ENCODE measurements around the gene ITIH5.

The ITIH5 gene

DNA sequence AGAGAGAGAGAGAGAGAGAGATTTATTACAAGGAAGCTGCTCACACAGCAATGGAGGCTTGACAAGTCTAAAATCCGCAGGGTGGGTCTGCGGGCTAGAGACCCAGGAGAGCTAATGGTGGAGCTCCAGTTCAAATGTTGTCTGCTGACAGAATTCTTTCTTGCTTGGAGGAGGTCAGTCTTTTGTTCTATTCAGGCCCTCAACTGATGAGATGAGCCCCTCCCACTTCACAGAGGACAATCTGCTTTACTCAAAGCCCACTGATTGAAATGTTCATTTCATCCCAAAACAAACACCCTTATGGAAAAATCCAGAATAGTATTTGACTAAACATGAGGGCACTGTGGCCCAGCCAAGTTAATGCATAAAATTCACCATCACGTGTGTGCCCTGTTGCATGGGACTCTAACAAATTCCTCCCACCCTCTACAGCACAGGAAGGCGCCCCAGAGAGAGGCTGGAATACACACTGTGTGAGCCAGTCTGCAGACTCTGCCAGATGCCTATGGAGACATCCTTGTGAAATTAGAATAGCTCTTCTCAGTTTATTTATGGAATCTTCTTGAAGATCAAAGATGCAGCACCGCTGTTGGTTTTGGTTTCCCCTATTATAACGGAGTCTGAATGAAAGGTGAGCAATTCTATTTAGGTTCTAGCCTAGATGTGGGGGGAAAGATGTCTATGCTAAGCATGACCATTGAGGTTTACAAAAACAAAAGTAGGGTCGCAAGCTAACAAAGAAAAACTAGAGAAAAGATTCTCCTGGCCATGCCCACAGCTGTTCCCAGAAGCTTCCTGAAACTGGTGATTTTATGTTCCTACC, 132.9 kb downstream of the ITIH5 start:
- H3K36me3 Mint-ChIP-seq (ENCODE audit: low read depth) = peaks cover 3% of the 10 kb centered on the region
- H3K4me3 Mint-ChIP-seq = no peak overlapping the region
- peaks cover 1% of the 10 kb centered on the region for H3K4me1 Mint-ChIP-seq (ENCODE audit: low read depth)
- peaks cover 8% of the 10 kb centered on the region for H3K27me3 Mint-ChIP-seq (ENCODE audit: low read depth)
- no peak overlapping the region for H3K27ac Mint-ChIP-seq
- H3K9me3 Mint-ChIP-seq = peaks cover 12% of the 10 kb centered on the region
- DNase-seq (ENCODE audit: low spot score) = no peak

- no peaks in the 10 kb centered on the region for H3K36me3 Mint-ChIP-seq (ENCODE audit: low read depth)
- peaks cover 7% of the 10 kb centered on the region for H3K9me3 Mint-ChIP-seq
- H3K4me1 Mint-ChIP-seq (ENCODE audit: low read depth) = no peaks in the 10 kb centered on the region
- no peak overlapping the region for H3K27ac Mint-ChIP-seq
- peaks cover 13% of the 10 kb centered on the region for H3K27me3 Mint-ChIP-seq (ENCODE audit: low read depth)
- no peak for DNase-seq (ENCODE audit: low spot score)
- no peak overlapping the region for H3K4me3 Mint-ChIP-seq
These were observed 133.9 kb downstream of the ITIH5 start for GRCh38 chr10:7532723-7533498.

- Mint-ChIP-seq H3K4me3 (no peak overlapping the region), H3K4me1 (ENCODE audit: low read depth) (peaks cover 5% of the 10 kb centered on the region), H3K9me3 (no peaks in the 10 kb centered on the region), H3K27ac (no peak overlapping the region), H3K27me3 (ENCODE audit: low read depth) (peaks cover 26% of the 10 kb centered on the region), H3K36me3 (ENCODE audit: low read depth) (no peaks in the 10 kb centered on the region)
- DNase-seq (ENCODE audit: low spot score) = no peak
These were observed 137.1 kb downstream of the ITIH5 start for GRCh38 chr10:7529638-7530037.

GRCh38 chr10:7527468-7527867, 139.3 kb downstream of the ITIH5 start:
- H3K4me3 Mint-ChIP-seq = no peak overlapping the region
- H3K27me3 Mint-ChIP-seq (ENCODE audit: low read depth) = peaks cover 27% of the 10 kb centered on the region

DNA sequence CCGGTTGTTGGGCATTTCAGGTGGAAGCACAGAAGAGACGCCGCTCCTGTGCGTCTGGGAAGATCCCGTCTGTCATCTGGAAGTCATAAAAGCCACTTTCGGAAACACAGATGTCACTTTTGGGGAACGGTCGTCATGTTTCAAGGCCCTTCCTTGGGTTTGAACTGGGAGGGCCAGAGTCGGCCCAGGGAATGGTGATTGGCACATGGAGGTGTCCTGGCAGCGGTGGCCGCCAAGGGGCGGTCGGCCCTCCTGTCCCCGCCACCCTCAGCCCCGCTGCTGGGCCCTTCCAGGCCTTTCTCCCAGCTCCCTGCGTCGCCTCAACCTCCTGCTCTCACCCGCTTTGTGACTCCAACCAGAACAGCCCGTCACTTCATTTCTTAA, 140.8 kb downstream of the ITIH5 start:
- no peak for DNase-seq (ENCODE audit: low spot score)
- peaks cover 25% of the 10 kb centered on the region for H3K27me3 Mint-ChIP-seq (ENCODE audit: low read depth)

More at GRCh38 chr10:7527468-7527867, 139.3 kb downstream of the ITIH5 start:
- Mint-ChIP-seq H3K27ac (no peak overlapping the region), H3K4me1 (ENCODE audit: low read depth) (peaks cover 13% of the 10 kb centered on the region), H3K36me3 (ENCODE audit: low read depth) (no peaks in the 10 kb centered on the region), H3K9me3 (no peaks in the 10 kb centered on the region)
- no peak for DNase-seq (ENCODE audit: low spot score)

DNA sequence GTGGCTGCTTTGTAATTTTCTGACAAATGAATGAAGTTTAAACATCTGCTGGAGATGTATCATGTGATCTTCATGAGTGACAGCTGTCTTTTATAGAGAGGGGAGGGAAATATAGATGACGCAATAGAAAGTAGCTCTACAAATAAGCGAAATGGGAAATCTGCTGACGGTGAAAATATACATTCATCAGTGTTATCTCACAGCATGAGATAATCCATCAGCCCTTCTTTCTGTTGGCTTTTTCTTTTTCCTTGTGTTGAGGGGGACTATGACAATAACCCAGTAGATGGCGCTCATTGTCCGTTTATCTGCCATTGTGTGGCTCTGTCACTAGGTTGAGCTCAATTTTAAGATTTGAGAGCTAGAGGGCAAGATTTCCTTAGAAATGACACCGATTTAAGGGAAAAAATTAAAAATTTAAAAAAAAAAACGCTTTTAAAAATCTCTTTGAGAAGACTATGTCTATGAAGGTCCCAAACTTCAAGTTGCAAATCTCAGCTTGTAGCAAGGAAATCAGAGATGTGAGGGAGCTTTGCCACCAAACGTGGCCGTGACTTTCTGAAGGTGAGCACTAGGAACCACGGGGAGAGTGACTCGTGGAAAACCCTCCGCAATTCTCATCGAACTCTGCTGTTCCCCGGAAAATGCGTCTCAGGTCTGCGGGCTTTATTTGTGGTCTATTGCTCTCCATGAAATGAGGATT, 141.3 kb downstream of the ITIH5 start:
- DNase-seq (ENCODE audit: low spot score) = peak; percentile 48
- Mint-ChIP-seq H3K9me3 (no peaks in the 10 kb centered on the region), H3K4me3 (peak overlapping the region; percentile 4), H3K27ac (no peak overlapping the region), H3K27me3 (ENCODE audit: low read depth) (peaks cover 23% of the 10 kb centered on the region), H3K4me1 (ENCODE audit: low read depth) (peaks cover 19% of the 10 kb centered on the region), H3K36me3 (ENCODE audit: low read depth) (no peaks in the 10 kb centered on the region)

More for the DNA sequence above, 140.8 kb downstream of the ITIH5 start:
- no peak overlapping the region for H3K4me3 Mint-ChIP-seq
- H3K4me1 Mint-ChIP-seq (ENCODE audit: low read depth) = peaks cover 17% of the 10 kb centered on the region
- no peaks in the 10 kb centered on the region for H3K36me3 Mint-ChIP-seq (ENCODE audit: low read depth)
- no peaks in the 10 kb centered on the region for H3K9me3 Mint-ChIP-seq
- no peak overlapping the region for H3K27ac Mint-ChIP-seq

- Mint-ChIP-seq H3K36me3 (ENCODE audit: low read depth) (no peaks in the 10 kb centered on the region), H3K9me3 (no peaks in the 10 kb centered on the region), H3K4me3 (no peak overlapping the region), H3K4me1 (ENCODE audit: low read depth) (peaks cover 19% of the 10 kb centered on the region), H3K27me3 (ENCODE audit: low read depth) (peaks cover 19% of the 10 kb centered on the region), H3K27ac (no peak overlapping the region)
- DNase-seq (ENCODE audit: low spot score) = no peak
These were observed 143.1 kb downstream of the ITIH5 start for GRCh38 chr10:7523656-7524055.

GRCh38 chr10:7520507-7521485, 146.0 kb downstream of the ITIH5 start:
- Mint-ChIP-seq H3K36me3 (ENCODE audit: low read depth) (no peaks in the 10 kb centered on the region), H3K27me3 (ENCODE audit: low read depth) (peaks cover 18% of the 10 kb centered on the region), H3K4me3 (no peak overlapping the region), H3K4me1 (ENCODE audit: low read depth) (peaks cover 25% of the 10 kb centered on the region), H3K27ac (no peak overlapping the region), H3K9me3 (no peaks in the 10 kb centered on the region)
- DNase-seq (ENCODE audit: low spot score) = no peak

DNA sequence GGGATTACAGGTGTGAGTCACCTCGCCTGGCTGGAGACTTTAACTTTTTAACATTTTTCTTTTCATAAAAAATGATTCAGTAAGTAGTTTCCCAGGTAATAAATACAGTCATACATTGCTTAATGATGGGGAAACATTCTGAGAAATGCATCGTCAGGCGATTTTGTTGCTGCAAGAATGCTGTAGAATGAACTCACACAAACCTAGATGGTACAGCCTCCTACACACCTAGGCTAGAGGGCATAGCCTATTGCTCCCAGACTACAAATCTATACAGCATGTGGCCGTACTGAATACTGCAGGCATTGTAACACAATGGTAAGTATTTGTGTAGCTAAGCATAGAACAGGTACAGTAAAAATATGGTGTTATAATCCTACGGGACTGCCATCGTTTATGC, 147.4 kb downstream of the ITIH5 start:
- H3K4me3 Mint-ChIP-seq = no peak overlapping the region
- peaks cover 21% of the 10 kb centered on the region for H3K27me3 Mint-ChIP-seq (ENCODE audit: low read depth)
- no peaks in the 10 kb centered on the region for H3K36me3 Mint-ChIP-seq (ENCODE audit: low read depth)
- no peak overlapping the region for H3K27ac Mint-ChIP-seq
- no peaks in the 10 kb centered on the region for H3K9me3 Mint-ChIP-seq
- no peak for DNase-seq (ENCODE audit: low spot score)
- H3K4me1 Mint-ChIP-seq (ENCODE audit: low read depth) = peaks cover 20% of the 10 kb centered on the region

DNA sequence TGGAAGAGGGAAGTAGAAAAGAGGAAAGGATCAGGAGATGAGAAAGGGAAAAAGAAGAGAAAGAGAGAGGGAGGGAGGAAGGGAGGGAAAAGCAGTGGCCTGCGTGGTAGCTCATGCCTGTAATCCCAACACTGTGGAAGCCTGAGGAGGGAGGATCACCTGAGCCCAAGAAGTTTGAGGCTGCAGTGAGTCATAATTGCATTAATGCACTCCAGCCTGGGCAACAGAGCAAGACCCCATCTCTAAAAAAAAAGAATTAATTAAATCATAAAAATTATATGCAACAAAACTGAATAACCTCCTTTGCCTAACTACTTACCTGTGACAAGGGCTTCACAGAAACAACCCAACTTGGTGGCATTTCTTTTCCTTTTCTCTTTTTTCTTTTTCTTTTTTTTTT, 148.1 kb downstream of the ITIH5 start:
- H3K27me3 Mint-ChIP-seq (ENCODE audit: low read depth) = peaks cover 21% of the 10 kb centered on the region
- H3K4me3 Mint-ChIP-seq = no peak overlapping the region
- DNase-seq (ENCODE audit: low spot score) = no peak
- H3K27ac Mint-ChIP-seq = no peak overlapping the region
- no peaks in the 10 kb centered on the region for H3K36me3 Mint-ChIP-seq (ENCODE audit: low read depth)
- H3K4me1 Mint-ChIP-seq (ENCODE audit: low read depth) = peaks cover 23% of the 10 kb centered on the region
- no peaks in the 10 kb centered on the region for H3K9me3 Mint-ChIP-seq

DNA sequence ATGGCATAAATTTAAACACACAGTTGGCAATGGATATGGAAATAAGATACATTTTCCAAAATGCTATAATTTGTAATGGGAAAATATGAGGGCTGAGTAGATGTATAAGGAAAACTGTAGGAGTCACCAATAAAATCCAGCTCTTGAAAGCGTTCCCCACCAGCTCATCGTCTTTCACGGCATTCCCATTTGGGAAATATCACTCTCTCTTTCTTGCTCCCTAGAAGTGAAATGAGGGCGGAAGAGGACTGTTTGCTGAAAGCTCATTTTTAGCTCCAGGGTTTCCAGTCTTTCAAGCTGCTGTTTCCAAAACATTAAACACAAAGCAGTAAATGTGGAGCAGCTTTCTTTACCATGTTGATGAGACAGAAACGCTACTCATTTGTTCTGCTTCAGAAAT, 151.3 kb downstream of the ITIH5 start:
- Mint-ChIP-seq H3K27me3 (ENCODE audit: low read depth) (peaks cover 17% of the 10 kb centered on the region), H3K4me1 (ENCODE audit: low read depth) (peaks cover 29% of the 10 kb centered on the region), H3K9me3 (peaks cover 11% of the 10 kb centered on the region), H3K4me3 (no peak overlapping the region), H3K27ac (no peak overlapping the region), H3K36me3 (ENCODE audit: low read depth) (peaks cover 10% of the 10 kb centered on the region)
- DNase-seq (ENCODE audit: low spot score) = no peak

GRCh38 chr10:7513936-7514335, 152.8 kb downstream of the ITIH5 start:
- Mint-ChIP-seq H3K36me3 (ENCODE audit: low read depth) (peaks cover 21% of the 10 kb centered on the region), H3K9me3 (peaks cover 23% of the 10 kb centered on the region), H3K27me3 (ENCODE audit: low read depth) (peaks cover 17% of the 10 kb centered on the region), H3K4me1 (ENCODE audit: low read depth) (peaks cover 32% of the 10 kb centered on the region), H3K27ac (no peak overlapping the region), H3K4me3 (no peak overlapping the region)
- DNase-seq (ENCODE audit: low spot score) = no peak

DNA sequence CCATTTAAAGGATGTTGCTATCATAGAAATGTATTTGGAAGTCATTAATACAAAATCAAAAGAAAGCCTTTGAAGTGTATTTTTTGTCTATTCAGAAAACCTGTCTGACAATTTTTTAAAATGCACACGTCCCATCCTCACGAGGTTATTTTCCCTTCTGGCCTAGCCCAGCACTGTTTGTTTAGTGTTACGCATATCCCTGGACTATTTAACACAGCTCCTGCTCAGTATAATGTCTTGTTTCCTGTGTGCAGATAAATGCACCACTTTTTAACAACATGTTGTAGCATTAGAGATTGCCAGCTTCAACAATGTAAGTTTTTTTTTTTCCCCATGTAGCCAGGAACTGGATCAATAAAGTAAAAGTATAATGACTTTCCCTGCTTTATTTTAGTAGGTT, 153.3 kb downstream of the ITIH5 start:
- Mint-ChIP-seq H3K27ac (no peak overlapping the region), H3K36me3 (ENCODE audit: low read depth) (peaks cover 26% of the 10 kb centered on the region), H3K9me3 (peaks cover 27% of the 10 kb centered on the region), H3K4me1 (ENCODE audit: low read depth) (peaks cover 36% of the 10 kb centered on the region), H3K27me3 (ENCODE audit: low read depth) (peaks cover 16% of the 10 kb centered on the region), H3K4me3 (no peak overlapping the region)
- no peak for DNase-seq (ENCODE audit: low spot score)
